DMS 273 (cell line): ENCODE data around the gene TTC34.
"Not testable (repeated sequence)": the region's sequence is repeated elsewhere in the genome, so short reads cannot be mapped to it uniquely, and the experiment has no call there.

Experiments
- DNase-seq: peaks from one replicate; lab custom pipeline; 2025; ENCODE audit not compliant: unreplicated experiment; lab: John Stamatoyannopoulos, UW

TTC34 gene

DNA sequence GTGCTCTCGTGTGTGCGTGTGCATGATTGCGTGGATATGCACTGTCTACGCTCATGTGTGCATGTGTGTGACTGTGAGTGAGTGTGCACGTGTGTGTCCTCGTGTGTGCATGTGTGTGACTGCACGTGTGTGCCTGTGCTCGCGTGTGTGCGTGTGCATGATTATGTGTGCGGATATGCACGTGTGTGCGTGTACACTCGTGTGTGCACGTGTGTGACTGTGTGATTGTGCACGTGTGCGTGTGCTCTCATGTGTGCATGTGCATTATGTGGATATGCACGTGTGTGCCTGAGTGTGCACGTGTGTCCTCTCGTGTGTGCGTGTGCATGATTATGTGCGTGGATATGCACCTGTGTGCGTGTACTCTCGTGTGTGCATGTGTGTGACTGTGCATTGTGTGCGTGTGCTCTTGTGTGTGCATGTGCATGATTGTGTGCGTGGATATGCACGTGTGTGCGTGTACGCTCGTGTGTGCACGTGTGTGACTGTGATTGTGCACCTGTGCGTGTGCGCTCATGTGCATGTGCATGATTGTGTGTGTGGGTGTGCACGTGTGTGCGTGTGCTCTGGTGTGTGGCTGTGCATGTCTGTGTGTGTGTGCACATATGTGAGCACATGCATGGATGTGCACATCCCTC is 170.9 kb downstream of the TTC34 start:
- DNase-seq, result no peak

DNA sequence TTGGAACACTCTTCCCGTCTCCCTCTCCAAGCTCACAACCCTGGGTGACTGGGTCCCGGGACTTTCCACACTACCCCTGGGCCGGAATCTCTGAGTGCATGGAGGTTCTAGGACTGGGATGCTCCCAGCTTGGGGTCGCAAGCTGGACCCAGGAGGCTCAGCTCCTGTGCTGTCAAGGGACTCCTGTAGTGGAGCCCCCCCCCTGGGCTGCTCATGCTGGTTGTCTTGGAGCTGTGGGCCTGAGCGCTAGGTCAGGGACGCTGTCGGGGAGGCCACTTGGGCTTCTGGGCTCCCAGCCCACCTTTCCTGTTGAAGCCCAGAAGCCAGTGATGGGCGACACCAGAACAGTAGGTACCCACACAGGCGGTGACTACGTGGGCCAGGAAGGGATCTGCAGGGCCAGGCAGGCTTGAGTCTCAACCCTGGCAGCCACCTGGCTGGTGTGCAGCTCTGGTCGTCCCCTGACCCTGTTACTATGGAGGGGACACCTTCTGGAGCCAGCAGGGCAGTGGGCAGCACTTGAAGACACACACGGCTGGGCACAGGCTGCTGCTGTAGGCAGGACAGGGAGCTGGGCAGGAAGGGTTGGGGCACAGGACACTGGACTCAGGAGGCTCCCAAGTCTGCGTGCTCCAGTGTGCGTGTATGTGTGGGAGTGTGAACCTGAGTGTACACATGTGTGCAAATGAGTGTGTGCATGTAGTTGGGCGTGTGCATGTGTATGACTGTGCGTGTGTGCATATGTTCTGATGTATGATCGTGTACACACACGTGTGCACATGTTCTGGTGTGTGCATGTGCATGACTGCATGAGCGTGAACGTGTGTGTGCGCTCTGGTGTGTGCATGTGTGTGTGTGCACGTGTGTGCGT is 171.6 kb downstream of the TTC34 start:
- DNase-seq, result no peak

DNA sequence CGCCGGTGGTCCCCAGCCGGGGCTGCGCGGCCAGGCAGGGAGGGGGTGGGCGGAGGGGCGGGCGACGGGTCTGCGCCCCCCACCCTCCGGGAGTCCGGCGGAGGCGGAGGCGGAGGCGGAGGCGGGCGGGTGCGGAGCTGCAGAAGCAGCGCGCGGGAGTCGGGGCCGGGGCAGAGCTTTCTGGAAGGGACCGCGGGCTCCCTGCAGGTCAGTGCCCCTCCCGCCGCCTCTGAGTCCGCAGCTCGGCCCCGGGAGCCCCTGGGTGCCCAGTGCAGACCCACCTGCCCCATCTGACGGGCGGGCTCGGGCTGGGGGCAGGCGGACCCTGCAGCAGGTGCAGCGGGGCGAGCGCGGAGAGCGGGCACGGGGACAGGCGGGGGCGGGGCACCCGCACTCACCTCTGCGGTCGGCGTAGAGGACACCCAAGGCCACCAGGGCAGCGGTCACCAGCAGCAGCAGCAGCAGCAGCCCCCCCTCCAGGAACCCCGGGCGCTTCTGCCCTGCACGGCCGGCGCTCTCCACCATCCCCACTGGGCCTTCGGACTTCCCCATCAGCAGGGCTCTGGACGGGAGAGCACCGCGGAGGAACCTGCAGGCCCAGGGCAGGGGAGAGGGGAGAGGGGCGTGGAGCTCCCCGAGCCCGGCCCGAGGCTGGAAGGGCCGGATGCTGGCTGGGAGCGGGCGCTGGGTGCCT is 172.4 kb downstream of the TTC34 start:
- peak; percentile 25 for DNase-seq

DNA sequence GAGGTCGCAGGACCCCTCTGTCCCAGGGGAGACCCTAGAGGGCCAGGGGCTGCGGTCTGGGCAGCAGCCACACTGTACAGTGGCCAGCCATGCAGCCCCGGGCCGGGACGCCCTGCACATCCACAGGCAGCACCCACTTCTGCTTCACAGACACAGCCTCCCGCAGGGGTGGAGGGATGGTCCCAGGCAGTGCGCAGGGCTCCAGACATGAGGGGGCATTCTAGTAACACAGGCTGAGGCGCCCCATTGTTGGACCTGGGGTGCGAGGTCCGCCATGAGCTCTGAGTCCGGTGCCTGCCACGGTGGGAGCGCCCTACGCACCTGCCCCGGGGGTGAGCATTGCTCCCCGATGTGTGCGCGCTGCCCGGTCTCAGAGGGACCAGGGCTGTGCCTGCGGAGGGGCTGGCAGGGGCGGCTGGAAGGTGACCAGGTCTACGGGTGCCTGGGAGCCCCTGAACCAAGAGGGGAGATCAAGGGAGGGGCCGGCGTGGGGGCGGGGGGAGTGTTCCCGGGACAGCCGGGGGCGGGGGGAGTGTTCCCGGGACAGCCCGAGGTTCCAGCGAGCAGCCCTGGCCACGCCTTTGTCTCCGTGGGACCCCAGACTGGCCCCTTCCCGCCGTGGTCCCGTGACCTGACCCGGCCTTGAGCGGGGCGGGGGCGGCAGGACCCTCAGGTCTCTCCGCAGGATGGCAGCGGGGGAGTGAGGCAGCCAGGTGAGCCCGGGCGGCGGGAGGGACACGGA is 173.1 kb downstream of the TTC34 start:
- no peak for DNase-seq

DNA sequence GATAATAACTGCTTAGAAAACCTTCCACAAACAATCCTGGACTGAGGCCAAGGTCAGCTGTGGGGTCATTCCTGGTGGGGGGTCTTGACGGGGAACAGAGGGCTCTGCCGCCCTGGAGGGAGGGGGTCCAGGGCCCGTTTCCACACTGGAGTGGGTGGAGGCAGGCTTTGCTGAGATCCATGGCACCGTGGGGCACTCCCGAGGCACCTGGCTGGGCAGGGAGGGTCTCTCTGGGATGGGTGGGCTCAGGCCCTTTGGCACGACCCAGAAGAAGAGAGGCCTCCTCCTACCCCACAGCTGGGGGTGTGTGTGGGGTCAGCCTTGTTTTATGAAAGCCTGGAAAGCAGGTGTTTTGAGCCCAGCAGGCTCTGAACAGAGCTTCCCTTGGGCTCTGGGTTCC is 173.7 kb downstream of the TTC34 start:
- no peak for DNase-seq

DNA sequence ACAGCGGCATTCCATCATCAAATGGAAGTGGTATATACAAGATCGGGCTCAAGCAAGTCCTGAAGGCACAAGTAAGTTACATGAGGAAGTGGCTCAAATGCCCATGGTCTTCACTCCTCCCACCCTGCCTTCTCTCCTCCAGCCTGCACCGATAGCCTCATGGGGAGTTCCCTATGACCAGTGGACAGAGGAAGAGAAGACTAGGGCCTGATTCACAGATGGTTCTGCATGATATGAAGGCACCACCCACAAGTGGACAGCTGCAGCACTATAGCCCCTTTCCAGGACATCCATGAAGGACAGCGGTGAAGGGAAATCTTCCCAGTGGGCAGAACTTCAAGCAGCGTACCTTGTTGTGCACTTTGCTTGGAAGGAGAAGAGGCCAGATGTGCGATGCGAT is 175.7 kb downstream of the TTC34 start:
- DNase-seq, result not testable (repeated sequence)

DNA sequence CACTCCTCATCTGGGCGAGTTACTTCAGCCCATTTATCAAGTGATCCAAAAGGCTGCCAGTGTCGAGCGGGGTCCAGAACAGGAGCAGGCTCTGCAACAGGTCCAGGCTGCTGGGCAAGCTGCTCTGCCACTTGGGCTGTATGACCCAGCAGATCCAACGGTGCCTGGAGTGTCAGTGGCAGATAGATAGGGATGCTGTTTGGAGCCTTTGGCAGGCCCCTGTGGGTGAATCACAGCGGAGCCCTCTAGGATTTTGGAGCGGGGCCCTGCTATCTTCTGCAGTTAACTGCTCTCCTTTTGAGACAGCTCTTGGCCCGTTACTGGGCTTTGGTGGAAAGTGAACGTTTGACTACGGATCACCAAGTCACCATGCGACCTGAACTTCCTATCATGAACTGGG is 176.2 kb downstream of the TTC34 start:
- no peak for DNase-seq

DNA sequence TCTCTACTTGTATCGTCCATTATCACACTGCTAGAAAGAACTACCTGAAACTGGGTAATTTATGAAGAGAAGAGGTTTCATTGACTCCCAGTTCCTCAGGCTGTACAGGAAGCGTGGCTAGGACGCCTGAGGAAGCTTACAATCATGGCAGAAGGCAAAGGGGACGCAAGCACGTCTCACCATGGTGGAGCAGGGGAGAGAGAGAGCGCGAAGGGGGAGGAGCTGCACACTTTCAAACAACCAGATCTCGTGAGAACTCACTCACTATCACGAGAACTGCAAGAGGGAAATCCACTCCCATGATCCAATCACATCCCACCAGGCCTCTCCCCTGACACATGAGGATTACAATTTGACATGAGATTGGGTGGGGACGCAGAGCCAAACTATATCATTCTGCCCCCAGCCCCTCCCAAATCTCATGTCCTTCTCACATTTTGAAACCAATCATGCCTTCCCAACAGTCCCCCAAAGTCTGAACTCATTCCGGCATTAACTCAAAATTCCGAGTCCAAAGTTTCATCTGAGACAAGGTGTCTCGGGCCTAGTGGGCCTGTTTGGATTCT is 176.7 kb downstream of the TTC34 start:
- DNase-seq, result no peak

DNA sequence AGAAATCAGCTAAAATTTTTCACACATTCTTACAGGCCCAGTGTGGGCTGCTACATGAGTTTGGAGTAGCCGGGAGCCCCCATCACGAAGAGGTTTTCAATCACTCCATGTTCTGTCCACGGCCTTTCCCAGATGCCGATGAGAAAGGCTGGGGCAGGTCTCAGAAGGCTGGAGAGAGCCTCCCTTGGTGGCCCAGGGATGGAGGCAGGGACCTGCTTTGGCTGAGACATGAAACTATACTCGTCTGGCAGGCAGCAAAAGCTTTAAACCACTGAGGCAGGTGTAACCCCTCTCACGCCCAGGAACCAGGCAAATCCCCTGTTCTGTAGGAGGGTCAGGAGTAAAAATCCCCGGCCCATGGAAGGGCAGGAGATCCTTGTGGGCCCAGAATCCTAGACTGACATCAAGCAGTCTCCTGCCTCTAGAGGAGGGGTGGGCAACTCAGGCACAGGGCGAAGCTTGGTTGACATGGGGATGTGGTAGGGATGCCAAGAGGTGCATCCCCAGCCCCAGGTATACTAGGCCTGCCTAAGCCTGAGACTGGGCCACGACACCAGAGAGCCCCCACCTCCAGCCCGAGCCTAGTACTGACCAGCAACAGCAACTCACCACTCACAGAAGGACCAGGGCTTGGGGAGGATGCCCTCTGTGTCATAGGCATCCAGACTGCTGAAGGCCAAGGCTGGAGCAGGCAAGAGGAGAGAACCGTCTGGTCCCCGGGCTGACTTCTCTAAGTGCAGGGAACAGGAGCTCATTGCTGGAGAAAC is 177.7 kb downstream of the TTC34 start:
- no peak for DNase-seq

DNA sequence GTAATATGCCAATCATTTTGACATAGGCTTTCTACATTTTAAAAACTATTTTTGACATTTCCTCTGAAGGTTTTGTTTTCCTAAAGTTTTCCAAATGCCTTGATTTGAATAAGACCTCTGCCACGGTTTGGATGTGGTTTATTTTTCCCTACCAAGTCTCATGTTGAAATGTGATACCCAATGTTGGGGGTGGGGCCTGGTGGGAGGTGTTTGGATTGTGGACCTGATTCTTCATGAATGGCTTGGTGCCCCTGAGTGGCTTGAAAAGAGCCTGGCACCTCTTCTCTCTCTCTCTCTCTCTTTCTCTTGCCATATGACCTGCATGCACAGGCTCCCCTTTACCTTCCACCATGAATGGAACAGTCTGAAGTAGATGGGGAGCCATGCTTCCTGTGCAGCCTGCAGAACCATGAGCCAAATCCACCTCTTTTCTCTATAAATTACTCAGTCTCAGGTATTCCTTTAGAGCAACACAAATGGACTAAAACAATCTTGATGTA is 183.5 kb downstream of the TTC34 start:
- DNase-seq, result no peak

DNA sequence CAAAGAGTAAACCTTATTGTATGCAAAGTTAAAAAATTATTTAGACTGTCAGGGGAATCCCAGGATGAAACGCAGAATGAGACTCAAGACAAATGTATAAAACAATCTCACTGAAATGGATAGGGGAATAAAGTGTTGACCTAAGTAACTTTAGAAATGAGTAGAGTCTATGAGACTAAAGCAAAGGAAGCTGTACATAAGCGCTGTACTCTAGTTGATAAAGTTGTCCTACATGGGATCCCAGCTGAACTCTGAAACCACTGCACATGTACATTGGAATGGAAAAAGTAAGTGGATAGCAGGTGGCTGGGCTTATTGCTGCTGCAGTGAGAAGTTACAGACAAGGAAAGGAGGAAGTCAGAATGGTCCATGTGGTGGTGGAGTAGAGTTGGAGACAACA is 187.3 kb downstream of the TTC34 start:
- no peak for DNase-seq

DNA sequence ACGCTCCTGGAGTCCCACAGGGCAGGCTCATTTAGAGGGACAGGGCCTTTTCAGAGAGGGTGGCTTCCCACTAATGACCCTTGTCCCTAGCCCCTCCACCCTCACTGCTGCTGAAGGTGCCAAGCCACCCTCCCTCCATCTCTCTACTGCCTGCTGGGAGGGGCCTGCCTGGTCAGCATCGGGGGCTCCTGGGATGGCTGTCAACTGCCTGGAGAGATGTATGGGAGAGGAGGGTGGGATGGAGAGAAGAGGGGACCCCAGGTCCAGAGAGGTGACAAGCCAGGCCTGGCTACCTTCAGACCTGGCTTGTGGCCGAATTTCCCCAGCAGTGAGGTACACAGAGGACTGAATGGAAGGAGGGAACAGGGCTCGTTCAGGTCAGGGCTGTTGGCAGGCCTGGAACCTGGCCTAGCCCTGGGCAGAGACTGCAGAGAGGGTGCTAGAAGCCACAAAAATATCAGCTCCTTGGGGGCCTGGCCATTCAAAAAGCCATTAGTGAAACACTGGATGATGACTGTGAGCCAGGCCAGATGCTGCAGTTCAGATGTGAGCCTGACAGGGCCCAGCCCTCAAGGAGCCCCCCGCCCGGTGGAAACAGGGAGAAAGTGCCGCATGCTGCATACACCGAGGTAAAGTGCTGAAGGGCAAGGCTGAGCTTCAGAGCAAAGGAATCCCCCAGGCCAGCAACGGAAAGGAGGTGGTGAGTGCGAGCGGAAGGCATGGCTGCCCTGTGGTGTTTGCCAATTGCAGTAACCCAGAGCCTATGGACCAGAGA is 188.7 kb downstream of the TTC34 start:
- DNase-seq, result no peak

DNA sequence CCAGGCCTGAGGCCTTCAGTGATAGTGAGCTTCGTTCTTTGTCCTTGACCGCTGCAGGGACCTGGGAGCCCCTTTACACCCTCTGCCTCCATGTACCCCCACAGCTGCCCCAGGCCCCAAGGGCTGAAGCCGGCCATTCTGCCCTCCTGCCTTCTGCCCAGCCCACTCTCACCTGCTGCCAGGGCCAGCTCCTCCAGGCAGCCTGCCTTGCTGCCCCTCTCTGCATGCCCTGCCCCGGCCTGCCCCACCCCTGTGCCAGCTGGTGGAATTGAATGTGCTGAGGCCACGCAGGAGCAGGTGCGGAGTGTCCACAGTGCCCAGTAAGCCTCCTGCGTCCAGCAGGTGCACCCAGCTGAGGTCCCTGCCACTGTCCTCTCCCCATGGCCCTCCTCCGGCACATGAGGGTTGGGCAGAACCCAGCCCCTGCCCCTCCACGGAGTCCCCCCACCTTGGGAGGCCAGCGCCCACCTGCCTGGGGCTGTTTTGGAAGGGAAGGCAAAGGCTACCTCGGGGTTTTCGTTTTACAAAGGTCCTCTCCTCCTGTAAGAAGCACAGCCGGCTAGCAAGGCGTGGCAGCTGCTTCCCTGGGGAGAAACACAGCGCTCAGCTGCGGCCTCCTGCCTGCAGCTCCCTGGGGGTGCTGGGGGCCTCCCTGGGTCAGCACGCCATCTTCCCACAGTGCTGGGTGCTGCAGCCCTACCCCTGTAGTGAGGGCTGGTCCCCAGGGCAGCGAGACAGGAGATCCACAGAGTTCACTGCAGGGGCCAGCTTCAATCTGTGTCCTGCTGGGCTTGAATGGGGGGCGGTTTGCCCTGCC is 189.7 kb downstream of the TTC34 start:
- no peak for DNase-seq

DNA sequence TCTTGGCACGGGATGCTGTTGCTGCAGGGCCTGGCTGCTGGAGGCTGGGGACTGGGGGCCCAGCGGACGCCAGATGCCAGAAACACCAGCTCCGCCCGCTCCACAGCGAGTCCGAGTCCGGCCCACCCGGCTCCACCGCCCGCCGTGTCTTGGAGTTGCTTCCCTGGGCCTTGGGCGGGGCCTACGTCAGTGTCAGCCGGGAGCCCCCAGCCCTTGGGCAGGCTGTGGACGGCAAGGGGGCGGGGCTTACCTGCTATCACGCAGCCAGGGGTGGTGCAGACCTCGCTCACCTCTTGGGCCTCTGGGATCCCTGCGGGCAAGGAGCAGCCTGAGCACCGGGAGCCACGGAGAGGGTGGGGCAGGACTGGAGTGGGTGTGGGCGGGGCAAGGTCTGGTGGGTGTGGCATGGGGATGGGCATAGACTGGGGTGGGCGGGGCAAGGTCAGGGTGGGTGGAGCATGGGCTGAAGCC is 190.4 kb downstream of the TTC34 start:
- DNase-seq, result peak; percentile 66

DNA sequence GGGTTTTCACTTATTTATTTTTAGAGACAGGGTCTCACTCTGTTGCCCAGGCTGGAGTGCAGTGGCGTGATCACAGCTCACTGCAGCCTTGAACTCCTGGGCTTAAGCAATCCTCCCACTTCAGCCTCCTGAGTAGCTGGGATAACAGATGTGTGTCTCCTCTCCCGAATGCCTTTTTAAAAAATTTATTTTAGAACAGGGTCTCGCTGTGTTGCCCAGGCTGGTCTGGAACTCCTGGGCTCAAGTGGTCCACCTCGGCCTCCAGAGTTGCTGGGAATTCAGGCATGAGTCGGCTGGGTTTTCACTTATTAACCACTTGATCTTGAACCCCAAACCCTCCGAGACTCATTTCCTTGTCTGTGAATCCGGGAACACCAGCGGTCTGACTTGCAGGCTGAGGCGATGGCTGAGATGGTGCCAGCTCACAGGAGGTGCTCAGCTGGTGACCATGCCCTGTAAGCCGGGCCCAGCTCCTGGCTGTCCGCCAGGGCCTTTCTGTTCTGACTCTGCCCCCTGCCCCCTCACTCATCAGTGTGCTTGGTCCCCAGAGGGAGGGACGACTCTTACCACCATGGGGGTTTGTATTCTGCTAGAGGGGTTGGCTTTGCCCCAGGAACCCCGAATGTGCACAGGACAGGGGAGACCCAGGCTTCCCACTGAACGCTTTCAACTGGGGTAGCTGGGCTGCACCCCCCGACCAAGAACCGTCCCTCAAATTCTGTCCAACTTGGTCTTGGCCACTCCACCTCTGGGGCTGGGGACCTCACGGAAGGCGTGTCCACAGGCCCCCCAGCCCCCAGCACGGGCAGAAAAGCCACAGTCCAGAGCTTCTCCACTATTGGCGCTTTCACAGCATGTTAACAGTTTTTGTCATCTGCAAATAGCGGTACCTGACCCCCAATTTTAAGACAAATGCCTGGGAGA is 191.2 kb downstream of the TTC34 start:
- peak; percentile 45 for DNase-seq

DNA sequence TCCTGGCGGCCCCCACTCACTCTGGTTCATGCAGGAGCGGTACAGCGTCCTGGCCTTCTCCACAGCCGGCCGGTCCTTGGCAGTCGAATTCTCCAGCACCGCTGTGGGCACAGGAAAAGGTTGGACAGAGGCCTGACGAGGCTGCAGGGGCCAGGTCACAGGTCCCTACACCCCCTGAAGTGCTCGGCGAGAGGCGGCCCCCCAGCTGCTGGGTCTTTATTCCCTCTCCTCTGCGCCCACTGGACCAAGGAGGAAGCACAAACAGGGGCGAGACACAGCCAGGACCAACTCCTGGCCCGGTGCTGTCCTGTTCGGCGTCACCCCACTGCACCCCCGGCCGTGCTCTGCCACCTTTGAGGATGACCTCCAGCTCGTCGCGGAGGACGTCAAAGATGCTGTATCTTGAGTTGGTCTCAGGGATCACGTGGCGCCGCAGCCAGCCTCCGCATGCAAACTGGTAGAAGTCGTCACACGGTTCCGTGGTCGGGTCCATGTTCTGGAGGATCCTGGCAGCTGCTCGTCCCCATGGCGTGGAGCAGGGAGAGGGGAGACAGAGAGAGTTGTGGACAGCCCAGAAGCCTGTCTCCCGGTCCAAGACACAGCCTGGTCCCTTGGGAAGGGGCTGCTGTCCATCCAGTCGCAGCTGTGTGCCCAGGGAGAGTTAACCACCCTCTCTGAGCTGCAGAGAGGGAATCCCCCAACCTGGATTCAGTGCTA is 192.0 kb downstream of the TTC34 start:
- DNase-seq, result no peak
